Measurements from ENCODE around the gene NFS1.

GRCh38 chr20:35680452-35681183 lies 18.5 kb downstream of the NFS1 start:
- no peak for TF ChIP-seq POLR2AphosphoS5 (IDR thresholded peaks at IDR 0.05; ENCODE audit: low read depth)
- no peak for TF ChIP-seq REST (IDR thresholded peaks at IDR 0.05; ENCODE audit: insufficient replicate concordance, low read depth)

Measured in HL-60 (cell line).